ENCODE data around the gene KCNK13. TPM values are rescaled to one million over a fixed set of nuclear protein-coding genes. Genes with fewer than 3 reads are reported as not detected.

The KCNK13 gene
- total RNA-seq, 1 experiment from 2014 or later = 0.17 TPM

DNA sequence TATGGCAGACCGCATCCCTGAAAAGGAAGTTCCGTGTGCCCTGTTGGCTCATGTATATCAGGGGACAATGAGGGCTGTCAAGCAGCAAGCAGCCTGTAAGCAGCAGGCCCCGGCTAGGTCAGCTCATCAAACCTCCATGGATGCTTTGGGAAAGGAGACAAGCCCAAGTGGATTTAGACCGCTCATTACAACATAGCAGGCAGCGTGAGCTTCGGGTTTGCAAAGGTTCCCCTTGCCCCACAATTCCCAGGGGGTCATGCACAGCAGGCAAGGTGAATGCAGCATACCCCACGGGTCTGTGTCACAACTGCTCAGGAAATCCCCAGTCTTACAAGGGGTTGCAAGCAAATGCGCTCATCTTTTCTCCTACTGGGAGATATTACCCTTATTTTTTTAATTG is 54.6 kb downstream of the KCNK13 start:
- TF ChIP-seq, protein P1, sequence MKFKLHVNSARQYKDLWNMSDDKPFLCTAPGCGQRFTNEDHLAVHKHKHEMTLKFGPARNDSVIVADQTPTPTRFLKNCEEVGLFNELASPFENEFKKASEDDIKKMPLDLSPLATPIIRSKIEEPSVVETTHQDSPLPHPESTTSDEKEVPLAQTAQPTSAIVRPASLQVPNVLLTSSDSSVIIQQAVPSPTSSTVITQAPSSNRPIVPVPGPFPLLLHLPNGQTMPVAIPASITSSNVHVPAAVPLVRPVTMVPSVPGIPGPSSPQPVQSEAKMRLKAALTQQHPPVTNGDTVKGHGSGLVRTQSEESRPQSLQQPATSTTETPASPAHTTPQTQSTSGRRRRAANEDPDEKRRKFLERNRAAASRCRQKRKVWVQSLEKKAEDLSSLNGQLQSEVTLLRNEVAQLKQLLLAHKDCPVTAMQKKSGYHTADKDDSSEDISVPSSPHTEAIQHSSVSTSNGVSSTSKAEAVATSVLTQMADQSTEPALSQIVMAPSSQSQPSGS (CRISPR knock-in tag; IDR thresholded peaks at IDR 0.05; ENCODE audit: borderline replicate concordance, low read depth) = no peak
- TF ChIP-seq, protein P2, sequence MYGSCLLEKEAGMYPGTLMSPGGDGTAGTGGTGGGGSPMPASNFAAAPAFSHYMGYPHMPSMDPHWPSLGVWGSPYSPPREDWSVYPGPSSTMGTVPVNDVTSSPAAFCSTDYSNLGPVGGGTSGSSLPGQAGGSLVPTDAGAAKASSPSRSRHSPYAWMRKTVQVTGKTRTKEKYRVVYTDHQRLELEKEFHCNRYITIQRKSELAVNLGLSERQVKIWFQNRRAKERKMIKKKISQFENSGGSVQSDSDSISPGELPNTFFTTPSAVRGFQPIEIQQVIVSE (CRISPR knock-in tag; IDR thresholded peaks at IDR 0.05; ENCODE audit: borderline replicate concordance) = no peak
- TF ChIP-seq FOXJ3 (CRISPR knock-in tag; IDR thresholded peaks at IDR 0.05; ENCODE audit: borderline replicate concordance) (no peak), ZNF671 (CRISPR knock-in tag; IDR thresholded peaks at IDR 0.05) (no peak), SP1 (CRISPR knock-in tag; conservative IDR thresholded peaks at IDR 0.05) (no peak), SMAD3 (CRISPR knock-in tag; IDR thresholded peaks at IDR 0.05; ENCODE audit: borderline replicate concordance) (no peak), EMX1 (CRISPR knock-in tag; IDR thresholded peaks at IDR 0.05) (no peak), HMGA2 (CRISPR knock-in tag; IDR thresholded peaks at IDR 0.05) (no peak), TEAD1 (CRISPR knock-in tag; IDR thresholded peaks at IDR 0.05) (no peak)
- TF ChIP-seq, protein P3, sequence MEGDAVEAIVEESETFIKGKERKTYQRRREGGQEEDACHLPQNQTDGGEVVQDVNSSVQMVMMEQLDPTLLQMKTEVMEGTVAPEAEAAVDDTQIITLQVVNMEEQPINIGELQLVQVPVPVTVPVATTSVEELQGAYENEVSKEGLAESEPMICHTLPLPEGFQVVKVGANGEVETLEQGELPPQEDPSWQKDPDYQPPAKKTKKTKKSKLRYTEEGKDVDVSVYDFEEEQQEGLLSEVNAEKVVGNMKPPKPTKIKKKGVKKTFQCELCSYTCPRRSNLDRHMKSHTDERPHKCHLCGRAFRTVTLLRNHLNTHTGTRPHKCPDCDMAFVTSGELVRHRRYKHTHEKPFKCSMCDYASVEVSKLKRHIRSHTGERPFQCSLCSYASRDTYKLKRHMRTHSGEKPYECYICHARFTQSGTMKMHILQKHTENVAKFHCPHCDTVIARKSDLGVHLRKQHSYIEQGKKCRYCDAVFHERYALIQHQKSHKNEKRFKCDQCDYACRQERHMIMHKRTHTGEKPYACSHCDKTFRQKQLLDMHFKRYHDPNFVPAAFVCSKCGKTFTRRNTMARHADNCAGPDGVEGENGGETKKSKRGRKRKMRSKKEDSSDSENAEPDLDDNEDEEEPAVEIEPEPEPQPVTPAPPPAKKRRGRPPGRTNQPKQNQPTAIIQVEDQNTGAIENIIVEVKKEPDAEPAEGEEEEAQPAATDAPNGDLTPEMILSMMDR (IDR thresholded peaks at IDR 0.05) = no peak
- TF ChIP-seq, protein P4, sequence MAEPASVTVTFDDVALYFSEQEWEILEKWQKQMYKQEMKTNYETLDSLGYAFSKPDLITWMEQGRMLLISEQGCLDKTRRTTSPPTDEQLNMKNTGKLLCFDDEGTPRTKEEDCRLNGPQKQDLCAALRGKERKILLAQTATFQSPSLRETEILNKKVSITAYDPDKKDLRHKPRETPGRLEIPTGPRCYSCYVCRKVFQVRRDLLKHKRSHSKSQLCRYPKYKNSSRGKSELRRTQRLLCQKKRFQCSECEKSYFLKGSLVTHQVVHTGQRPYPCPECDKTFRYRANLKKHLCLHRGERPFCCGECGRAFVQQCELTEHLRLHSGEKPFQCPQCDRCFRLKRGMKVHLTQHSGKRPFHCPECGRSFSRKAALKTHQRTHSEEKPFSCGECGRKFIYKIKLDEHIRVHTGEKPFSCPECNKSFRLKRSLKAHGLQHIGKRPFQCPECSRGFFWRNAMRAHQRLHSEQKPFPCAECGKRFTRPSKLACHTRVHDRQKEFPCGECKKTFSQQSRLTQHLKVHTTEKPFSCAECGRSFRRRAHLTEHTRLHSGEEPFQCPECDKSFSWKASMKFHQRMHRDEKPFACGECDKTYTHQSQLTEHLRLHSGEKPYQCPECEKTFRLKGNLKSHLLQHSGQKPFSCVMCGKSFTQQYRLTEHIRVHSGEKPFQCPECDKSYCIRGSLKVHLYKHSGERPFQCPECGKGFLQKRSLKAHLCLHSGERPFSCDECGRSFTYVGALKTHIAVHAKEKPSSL (CRISPR knock-in tag; conservative IDR thresholded peaks at IDR 0.05) = no peak
- TF ChIP-seq, protein P5, sequence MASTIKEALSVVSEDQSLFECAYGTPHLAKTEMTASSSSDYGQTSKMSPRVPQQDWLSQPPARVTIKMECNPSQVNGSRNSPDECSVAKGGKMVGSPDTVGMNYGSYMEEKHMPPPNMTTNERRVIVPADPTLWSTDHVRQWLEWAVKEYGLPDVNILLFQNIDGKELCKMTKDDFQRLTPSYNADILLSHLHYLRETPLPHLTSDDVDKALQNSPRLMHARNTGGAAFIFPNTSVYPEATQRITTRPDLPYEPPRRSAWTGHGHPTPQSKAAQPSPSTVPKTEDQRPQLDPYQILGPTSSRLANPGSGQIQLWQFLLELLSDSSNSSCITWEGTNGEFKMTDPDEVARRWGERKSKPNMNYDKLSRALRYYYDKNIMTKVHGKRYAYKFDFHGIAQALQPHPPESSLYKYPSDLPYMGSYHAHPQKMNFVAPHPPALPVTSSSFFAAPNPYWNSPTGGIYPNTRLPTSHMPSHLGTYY (CRISPR knock-in tag; IDR thresholded peaks at IDR 0.05) = no peak
- TF ChIP-seq, protein P6, sequence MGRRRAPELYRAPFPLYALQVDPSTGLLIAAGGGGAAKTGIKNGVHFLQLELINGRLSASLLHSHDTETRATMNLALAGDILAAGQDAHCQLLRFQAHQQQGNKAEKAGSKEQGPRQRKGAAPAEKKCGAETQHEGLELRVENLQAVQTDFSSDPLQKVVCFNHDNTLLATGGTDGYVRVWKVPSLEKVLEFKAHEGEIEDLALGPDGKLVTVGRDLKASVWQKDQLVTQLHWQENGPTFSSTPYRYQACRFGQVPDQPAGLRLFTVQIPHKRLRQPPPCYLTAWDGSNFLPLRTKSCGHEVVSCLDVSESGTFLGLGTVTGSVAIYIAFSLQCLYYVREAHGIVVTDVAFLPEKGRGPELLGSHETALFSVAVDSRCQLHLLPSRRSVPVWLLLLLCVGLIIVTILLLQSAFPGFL (CRISPR knock-in tag; IDR thresholded peaks at IDR 0.05; ENCODE audit: borderline replicate concordance) = no peak
- TF ChIP-seq, protein P7, sequence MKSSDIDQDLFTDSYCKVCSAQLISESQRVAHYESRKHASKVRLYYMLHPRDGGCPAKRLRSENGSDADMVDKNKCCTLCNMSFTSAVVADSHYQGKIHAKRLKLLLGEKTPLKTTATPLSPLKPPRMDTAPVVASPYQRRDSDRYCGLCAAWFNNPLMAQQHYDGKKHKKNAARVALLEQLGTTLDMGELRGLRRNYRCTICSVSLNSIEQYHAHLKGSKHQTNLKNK (CRISPR knock-in tag; IDR thresholded peaks at IDR 0.05) = no peak
- TF ChIP-seq, protein P8, sequence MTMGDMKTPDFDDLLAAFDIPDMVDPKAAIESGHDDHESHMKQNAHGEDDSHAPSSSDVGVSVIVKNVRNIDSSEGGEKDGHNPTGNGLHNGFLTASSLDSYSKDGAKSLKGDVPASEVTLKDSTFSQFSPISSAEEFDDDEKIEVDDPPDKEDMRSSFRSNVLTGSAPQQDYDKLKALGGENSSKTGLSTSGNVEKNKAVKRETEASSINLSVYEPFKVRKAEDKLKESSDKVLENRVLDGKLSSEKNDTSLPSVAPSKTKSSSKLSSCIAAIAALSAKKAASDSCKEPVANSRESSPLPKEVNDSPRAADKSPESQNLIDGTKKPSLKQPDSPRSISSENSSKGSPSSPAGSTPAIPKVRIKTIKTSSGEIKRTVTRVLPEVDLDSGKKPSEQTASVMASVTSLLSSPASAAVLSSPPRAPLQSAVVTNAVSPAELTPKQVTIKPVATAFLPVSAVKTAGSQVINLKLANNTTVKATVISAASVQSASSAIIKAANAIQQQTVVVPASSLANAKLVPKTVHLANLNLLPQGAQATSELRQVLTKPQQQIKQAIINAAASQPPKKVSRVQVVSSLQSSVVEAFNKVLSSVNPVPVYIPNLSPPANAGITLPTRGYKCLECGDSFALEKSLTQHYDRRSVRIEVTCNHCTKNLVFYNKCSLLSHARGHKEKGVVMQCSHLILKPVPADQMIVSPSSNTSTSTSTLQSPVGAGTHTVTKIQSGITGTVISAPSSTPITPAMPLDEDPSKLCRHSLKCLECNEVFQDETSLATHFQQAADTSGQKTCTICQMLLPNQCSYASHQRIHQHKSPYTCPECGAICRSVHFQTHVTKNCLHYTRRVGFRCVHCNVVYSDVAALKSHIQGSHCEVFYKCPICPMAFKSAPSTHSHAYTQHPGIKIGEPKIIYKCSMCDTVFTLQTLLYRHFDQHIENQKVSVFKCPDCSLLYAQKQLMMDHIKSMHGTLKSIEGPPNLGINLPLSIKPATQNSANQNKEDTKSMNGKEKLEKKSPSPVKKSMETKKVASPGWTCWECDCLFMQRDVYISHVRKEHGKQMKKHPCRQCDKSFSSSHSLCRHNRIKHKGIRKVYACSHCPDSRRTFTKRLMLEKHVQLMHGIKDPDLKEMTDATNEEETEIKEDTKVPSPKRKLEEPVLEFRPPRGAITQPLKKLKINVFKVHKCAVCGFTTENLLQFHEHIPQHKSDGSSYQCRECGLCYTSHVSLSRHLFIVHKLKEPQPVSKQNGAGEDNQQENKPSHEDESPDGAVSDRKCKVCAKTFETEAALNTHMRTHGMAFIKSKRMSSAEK (CRISPR knock-in tag; IDR thresholded peaks at IDR 0.05; ENCODE audit: borderline replicate concordance) = no peak

More for the DNA sequence above, 54.6 kb downstream of the KCNK13 start:
- H3K27ac Mint-ChIP-seq = no peak overlapping the region
- ATAC-seq (no peak), DNase-seq (ENCODE audit: low spot score) (no peak)
- peaks cover 4% of the 10 kb centered on the region; the same call in 1 of the 2 replicates for H3K27me3 Mint-ChIP-seq (ENCODE audit: low read depth)
- H3K4me3 Mint-ChIP-seq = no peak overlapping the region
- CTCF ChIA-PET = no interaction called here
- peaks cover 8% of the 10 kb centered on the region for H3K9me3 Mint-ChIP-seq
- no peaks in the 10 kb centered on the region for H3K4me1 Mint-ChIP-seq
- POLR2A ChIA-PET = no interaction called here
- no peaks in the 10 kb centered on the region for H3K36me3 Mint-ChIP-seq
